HG03575 (cell line): Measurements from ENCODE around the gene TRIM21.
"Not testable (repeated sequence)": the region's sequence is repeated elsewhere in the genome, so short reads cannot be mapped to it uniquely, and the experiment has no call there.

Source experiments
- ATAC-seq: cut with Tn5 transposase; IDR thresholded peaks from one replicate; pipeline ENCODE4 v1.9.1; 2021; ENCODE audit not compliant: unreplicated experiment, insufficient number of reproducible peaks, low FRiP score; ENCODE audit errors: extremely low read depth

Gene TRIM21

GRCh38 chr11:4393209-4393857 lies at the start of gene TRIM21:
Gene TRIM21 (minus strand): TSS chr11:4393702. CDS start chr11:4390409, 3,293 bp downstream.
- peak; percentile 97 for ATAC-seq

- no peak for ATAC-seq
Observed at GRCh38 chr11:4441515-4441914, 48.0 kb upstream of the TRIM21 start.

GRCh38 chr11:4436411-4436810 lies 42.9 kb upstream of the TRIM21 start:
- ATAC-seq: no peak

- ATAC-seq: no peak
Observed at GRCh38 chr11:4433856-4434255, 40.4 kb upstream of the TRIM21 start.

- no peak for ATAC-seq
Observed at GRCh38 chr11:4430051-4430450, 36.5 kb upstream of the TRIM21 start.

- no peak for ATAC-seq
Observed at GRCh38 chr11:4418403-4418802, 24.9 kb upstream of the TRIM21 start.

GRCh38 chr11:4416816-4417215 lies 23.3 kb upstream of the TRIM21 start:
- no peak for ATAC-seq

GRCh38 chr11:4416306-4416705 lies 22.8 kb upstream of the TRIM21 start:
- ATAC-seq: no peak

- not testable (repeated sequence) for ATAC-seq
Observed at GRCh38 chr11:4406206-4406605, 12.7 kb upstream of the TRIM21 start.

- ATAC-seq: no peak
Observed at GRCh38 chr11:4393858-4394223, 339 bp upstream of the TRIM21 start.

GRCh38 chr11:4388221-4388620 lies 5.3 kb downstream of the TRIM21 start:
- no peak for ATAC-seq

- no peak for ATAC-seq
Observed at GRCh38 chr11:4385978-4386740, 7.3 kb downstream of the TRIM21 start.

- no peak for ATAC-seq
Observed at GRCh38 chr11:4381901-4382300, 11.6 kb downstream of the TRIM21 start.

GRCh38 chr11:4375431-4376140 lies 17.9 kb downstream of the TRIM21 start:
- no peak for ATAC-seq

- no peak for ATAC-seq
Observed at GRCh38 chr11:4370166-4370565, 23.3 kb downstream of the TRIM21 start.

- no peak for ATAC-seq
Observed at GRCh38 chr11:4368286-4368685, 25.2 kb downstream of the TRIM21 start, which contains the start of gene OR52B4. Gene OR52B4 (minus strand): TSS chr11:4368386. CDS start chr11:4368295, 91 bp downstream.

GRCh38 chr11:4348142-4348541 lies 45.4 kb downstream of the TRIM21 start:
- not testable (repeated sequence) for ATAC-seq

- ATAC-seq: not testable (repeated sequence)
Observed at GRCh38 chr11:4345366-4345765, 48.1 kb downstream of the TRIM21 start.
